Measurements from ENCODE around the gene SUB1.

DNA sequence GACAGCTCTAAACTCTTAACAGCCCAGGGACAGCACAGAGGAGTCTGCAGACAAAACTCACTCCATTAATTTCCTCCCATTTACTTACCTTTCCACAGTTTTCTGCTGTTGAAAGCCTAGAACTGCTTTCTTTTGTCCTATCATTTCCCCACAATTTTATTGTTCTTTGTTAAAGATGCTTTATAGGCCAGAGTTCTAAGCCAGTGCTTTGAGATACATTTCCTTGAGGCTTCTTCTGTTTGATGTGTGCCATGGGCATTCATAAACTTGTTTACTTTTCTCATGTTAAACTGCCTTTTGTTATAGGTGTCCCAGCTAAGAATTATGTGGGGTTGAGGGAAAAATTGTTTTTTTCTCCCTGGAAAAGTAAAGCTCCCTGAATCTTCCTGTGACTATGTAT lies 25.9 kb upstream of the SUB1 start:
- TF ChIP-seq POLR2A (IDR thresholded peaks at IDR 0.05; ENCODE audit: low read depth, low read length), result no peak
- no peak for TF ChIP-seq TAF1 (IDR thresholded peaks at IDR 0.05; ENCODE audit: borderline replicate concordance, low read depth, low read length)
- TF ChIP-seq POLR2AphosphoS5 (IDR thresholded peaks at IDR 0.05; ENCODE audit: low read depth, low read length), result no peak
